HPDE6-E6E7 (cell line): ENCODE measurements around the gene CELF1.

Experiments
- DNase-seq: peaks from one replicate; pipeline ENCODE4 v3.0.0; 2011; ENCODE audit warnings: missing footprints; ENCODE audit errors: extremely low spot score

CELF1 gene

DNA sequence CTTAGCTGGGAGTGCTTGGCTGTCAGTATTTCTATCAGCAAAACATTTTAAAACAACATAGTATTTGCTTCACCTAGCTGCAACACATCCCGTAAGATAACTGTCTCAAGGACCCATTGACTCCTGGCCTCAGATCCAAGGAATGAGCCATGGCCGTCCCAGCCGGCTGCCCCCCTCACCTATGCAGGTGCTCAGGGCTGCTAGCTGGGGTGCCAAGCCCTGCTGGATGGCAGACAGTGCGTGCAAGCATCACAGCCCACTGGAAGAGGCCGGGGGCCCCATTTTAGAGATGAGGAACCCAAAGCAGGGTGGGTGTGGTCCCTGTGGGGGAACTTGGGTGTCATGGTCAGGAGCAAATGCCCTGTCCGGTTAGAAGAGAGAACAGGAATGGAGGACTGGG lies 135.2 kb downstream of the CELF1 start:
- no peak for DNase-seq

DNA sequence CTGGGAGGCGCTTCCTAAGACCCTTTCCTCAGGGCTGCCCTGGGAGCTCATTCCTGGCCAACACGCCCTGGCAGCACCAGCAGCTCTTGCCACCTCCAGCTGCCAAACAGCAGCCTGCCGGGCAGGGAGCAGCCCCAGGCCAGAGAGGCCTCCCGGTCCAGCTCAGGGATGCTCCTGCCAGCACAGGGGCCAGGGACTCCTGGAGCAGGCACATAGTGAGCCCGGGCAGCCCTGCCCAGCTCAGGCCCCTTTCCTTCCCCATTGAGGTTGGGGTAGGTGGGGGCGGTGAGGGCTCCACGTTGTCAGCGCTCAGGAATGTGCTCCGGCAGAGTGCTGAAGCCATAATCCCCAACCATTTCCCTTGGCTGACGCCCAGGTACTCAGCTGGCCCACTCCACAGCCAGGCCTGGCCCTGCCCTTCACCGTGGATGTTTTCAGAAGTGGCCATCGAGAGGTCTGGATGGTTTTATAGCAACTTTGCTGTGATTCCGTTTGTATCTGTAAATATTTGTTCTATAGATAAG lies 136.9 kb downstream of the CELF1 start:
- DNase-seq = peak; percentile 94
